Muscle of back (tissue), 11 donors: Measurements from ENCODE around the gene RARRES1. TPM values are rescaled to one million over a fixed set of nuclear protein-coding genes. Genes with fewer than 3 reads are reported as not detected.
A peak's percentile ranks its signal among the peaks of the same experiment; 100 is the strongest.
"Not testable (repeated sequence)": the region's sequence is repeated elsewhere in the genome, so short reads cannot be mapped to it uniquely, and the experiment has no call there.

ENCODE experiments used
- DNase-seq, 3 donors: peaks; one replicate each; pipeline versions ENCODE4 v3.0.0 to v3.0.0-alpha.2; 2013
- polyA plus RNA-seq, 10 donors: library from polyadenylated mRNA; unstranded; fragments of 120-200 nt; gene quantifications; one replicate each; pipeline ENCODE4 v1.2.1, GENCODE V29; 2013; ENCODE audit not compliant: insufficient read length in 10 of 10

Gene RARRES1
- polyA plus RNA-seq, 10 donors = 2.3 to 6.2 (median 3.4) TPM

DNA sequence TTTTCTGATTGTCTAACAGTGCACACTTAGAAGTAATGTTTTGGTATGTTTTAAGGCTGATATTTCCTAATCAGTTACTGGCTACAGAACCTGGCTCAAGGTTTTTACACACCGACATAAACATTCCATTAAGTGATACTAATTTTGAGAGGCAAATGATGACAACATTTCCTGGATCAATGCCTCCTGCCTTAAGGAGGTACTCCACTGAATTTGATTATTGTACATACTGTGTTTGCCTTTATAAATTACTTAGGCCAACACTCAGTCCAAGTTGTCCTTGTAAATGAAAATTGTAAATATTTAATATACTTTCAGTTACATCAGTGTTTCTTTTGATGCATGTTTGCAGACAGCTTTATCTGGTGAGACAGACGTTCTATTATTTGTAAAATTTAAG, 35.6 kb downstream of the RARRES1 start:
- no peak for DNase-seq

DNA sequence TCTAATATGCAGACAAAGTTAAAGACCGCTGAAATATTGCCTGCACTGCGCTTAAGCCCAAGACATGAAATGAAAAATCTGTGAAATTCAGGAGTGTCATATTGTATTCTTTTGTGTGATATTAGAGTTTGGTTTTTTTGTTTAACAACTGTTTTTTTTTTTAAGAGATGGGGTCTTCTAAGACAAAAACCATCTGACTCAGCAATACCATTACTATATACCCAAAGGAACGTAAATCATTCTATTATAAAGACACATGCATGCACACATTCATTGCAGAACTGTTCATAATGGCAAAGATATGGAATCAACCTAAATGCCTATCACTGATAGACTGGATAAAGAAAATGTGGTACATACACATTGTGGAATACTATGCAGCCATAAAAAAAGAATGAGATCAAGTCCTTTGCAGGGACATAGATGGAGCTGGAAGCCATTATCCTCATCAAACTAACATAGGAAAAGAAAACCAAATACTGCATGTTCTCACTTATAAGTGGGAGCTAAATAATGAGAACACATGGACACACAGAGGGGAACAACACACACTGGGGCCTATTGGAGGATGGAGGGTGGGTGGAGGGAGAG, 38.3 kb downstream of the RARRES1 start:
- DNase-seq = not testable (repeated sequence)

DNA sequence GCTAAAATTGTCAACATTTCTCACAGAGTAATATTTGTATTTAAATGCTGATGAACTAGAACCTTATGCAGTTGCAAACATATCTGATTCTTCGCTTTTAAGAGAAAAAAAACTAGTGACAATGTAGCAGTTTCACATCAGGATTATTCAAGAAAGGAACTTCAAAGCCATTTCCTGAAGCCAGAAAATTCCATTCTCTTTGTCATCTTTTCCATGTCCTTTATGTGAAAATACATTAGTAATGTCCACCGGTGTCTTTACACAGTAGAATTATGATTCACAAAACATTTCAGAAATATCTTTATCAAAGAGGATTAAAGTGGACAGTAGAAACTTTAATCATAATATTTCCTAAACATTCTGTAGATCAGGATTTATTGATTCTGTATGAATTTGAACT, 47.1 kb downstream of the RARRES1 start:
- DNase-seq = no peak

DNA sequence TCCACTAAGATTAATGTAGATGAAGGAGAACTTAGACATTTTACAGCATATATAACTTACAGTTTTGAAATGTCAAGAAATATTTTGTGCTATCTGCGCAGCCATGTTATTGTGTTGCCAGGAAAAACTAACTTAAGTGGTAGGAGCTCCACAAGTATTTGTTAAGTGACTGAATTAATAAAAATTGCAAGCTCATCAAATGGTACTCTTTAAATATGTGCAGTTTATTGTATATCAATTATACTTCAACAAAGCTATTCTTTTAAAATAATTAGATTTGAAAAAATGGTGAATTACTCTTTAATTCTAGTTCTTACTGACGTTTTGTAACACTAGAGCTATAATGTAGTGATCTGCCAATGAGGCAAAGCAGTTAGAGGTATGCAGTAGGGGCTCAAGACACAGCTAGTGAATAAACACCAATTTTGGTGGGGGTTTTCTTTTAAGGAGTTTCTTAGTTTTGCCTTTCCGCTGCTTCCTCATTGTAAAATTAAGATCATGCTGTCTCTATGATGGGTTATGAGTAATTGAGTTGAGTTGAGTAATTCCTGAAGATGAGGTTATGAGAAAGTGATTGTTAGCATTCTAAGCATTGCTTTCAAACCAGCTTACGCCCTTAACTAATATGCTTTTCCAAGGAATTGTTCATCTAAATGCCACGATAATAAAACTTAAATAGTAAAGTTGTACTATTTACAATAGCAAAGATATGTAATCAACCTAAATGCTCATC, 48.9 kb downstream of the RARRES1 start:
- DNase-seq = peak in 1 of 3 donors; percentile 20

DNA sequence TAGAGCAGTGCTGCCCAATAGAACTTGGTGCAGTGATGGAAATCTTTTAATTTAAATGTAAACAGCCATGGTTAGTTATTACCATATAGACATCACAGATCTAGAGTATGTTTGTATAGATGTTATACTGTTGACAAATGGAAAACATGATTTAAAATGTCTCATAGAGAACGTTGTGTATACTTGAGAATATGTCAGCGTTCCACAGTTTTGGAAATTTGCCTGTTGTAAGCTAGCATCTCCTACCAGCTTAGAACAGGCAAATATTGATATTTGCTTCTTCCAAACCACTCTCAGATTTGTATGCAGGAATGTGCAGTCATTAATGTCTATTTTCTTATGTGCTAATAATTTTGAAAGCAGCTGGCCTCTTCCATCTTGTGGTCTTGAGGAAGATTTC, 51.4 kb downstream of the RARRES1 start:
- DNase-seq = no peak

DNA sequence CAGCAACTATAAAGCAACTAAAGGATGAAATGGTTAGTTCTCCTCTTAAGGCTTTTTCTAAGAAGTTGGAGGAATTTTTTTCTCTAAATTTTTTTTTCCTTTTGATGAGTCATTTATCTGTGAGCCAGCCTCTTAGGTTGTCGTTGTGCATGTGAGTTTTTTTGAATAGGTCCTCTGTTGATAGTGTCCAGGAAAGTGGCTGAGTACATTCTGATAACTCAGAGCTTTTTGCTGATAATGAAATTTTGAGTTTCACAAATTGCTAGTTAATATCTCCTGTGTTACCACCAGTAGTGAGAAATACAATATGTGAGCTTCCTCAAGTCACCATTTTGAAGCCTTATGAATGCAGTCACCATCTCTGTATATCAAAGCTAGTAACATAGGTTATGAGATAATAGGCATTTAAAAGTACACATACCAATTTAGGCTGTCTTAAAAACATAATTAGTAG, 52.7 kb downstream of the RARRES1 start:
- DNase-seq = no peak

DNA sequence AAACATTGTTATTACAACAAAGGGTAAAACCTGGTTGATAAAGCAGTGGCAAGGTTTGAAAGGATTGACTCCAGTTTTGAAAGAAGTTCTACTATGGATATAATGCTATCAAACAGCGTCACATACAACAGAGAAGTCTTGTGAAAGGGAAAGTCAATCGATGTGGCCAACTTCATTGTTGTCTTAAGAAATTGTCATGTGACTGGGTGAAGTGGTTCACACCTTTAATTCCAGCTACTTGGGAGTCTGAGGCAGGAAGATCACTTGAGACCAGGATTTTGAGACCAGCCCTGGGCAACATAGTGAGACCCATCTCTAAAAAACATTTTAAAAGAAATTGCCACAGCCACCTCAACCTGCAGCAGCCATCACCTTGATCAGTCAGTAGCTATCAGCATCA, 53.6 kb downstream of the RARRES1 start:
- no peak for DNase-seq

DNA sequence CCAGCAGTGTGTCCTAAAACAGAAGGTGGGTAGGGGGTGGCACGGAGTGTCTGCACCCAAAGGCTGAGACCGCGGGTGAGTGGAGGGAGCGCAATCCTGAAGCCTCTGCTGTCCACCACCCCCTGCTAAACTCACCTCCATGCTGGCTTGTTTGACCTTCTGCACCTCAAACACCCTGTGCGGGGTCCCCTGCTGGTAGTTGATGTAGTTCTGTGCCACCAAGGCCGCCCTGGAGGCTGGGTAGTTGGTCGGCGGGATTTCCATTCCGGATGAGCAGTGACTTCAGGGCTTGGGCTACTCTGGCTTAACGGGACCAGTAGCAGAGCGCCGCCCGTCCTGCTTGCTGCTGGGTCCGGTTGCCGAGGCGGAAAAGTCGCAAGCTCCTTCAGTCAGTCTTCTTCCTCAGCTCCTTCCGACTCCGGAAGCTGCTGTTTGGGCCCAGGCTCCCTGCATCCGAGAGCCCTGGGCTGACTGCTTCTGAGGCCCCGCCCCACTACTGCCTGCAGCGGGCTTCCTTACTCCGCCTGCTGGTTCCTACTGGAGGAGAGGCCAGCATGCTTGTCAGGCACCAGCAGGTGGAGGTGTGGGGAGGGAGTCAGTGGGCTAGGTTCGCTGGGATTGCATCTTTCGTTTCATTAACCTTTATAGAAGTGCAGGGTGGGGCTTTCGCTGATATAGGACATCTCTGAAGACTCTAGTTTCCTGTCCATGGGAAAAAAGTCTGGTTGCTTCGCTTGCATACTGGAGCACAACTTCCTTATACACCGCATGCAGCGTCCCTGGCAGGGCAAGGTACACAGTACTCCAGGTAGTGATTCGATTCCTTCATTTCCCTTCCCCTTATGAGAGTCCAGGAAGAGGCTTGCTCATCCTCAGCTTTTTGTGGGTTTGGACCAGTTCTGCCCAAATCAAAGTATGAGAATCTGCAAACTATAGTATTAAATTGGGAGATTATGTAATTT, 59.8 kb downstream of the RARRES1 start, which contains the start of gene LXN:
Gene LXN, minus strand, starts transcription at position 434 of the 962 bp plus-strand sequence. Its CDS starts 170 bp downstream, at position 264.
- peak; percentile 77 to 92 (median 82) for DNase-seq

DNA sequence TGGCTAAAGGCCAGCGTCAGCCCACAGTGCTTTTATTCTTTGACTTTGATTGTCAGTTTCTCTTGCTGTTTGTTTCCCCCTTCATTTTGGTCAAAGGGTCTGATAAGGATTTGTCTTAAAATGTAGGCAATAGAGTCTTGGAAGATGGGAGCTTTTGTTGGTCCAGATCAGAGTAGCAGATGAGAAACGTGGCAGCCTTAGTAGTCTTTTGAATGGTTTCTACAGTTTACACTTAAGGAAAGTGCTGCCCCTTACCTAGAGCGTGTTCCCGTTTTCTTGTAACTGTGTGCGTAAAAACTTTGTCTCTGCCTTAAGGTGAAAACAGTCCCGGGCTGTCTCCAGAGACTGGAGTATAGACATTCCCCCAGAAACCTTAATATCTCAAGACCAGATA, 60.4 kb downstream of the RARRES1 start:
- DNase-seq = peak in 1 of 3 donors; percentile 11

DNA sequence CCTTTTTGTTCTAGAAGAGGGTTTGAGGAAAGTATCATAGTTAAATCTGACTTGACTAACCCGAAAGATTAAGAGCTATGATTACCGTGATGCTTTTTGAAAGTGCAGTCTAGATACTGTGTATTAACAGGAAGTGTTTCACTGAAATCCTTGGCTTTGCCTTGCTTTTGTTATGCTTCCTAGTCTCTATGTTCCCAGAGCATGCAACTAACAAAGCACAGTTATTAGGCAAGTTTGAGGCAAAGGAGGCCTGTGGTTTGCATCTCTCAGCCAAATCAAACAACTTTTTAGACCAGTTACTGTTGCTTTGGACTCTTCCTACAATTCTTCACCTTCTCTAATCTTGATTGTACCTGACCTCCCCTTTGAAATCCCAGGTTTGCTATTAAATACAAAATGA, 63.8 kb downstream of the RARRES1 start:
- DNase-seq = no peak

DNA sequence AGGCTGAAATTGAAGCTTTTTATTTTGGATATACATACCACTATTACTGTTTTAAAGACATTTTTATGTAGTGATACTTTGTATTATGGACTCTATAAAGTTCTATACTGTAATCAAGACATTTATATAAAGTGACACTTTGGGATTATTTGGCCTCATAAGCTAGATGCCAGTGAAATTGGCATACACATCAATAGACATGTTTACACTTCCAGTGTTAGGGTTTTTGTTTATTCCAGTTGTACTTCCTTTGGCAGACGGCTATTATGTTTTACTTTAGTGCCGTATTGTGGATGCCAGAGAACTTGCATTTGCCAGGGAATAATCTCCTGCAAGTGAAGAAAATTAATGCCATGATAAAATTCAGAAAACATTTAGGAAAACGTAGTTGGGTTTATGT, 65.8 kb downstream of the RARRES1 start:
- no peak for DNase-seq

DNA sequence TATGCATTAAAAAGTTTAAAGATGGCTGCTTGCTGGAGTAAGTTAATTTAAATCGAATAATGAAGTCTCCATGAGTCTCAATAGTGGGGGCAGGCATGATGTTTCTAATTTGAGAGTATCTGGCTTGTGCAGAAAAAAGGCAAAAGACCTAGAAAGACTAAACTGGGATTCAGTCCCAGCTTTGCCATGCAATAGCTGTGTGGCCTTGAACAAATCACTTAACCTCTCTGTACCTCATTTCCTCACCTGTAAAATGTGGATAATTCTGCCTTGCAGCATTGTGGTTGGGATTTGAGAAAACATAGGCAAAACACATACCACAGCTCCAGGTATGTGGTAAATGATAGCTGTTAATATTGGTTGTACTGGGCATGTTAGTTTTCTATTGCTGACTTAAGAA, 68.4 kb downstream of the RARRES1 start:
- no peak for DNase-seq

DNA sequence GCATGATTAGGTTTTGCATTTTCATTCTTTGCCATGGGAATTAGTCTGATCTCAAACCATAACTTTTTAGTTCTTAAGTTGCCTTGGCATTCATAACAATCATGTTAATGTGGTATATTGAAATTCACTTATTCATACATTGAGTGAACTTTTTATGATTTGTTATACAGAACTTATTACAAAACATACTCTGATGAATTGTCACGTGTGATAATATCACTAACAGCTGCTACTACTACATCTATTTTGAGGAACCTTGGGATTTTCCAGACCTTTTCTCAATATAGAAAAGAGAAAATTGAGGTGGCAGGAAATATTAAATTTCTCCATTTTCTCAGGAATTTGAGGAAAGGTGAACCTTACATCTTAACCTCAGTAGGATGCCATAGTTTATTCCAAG, 69.0 kb downstream of the RARRES1 start:
- no peak for DNase-seq

DNA sequence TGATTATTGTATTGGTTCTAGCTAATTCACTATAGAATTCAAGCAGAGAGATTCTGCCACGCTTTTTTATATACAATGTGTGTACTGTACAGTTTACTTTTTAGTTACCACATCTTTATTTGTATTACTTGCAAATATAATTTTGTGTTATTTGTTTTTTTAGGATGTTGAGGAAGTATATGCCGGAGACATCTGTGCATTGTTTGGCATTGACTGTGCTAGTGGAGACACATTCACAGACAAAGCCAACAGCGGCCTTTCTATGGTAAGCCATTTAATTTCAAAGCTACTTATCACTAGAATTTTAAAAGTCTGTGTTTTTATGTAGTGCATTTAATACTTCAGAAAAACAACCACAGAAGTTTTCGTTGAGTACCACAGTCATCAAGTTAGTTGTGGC, 71.5 kb downstream of the RARRES1 start:
- no peak for DNase-seq

DNA sequence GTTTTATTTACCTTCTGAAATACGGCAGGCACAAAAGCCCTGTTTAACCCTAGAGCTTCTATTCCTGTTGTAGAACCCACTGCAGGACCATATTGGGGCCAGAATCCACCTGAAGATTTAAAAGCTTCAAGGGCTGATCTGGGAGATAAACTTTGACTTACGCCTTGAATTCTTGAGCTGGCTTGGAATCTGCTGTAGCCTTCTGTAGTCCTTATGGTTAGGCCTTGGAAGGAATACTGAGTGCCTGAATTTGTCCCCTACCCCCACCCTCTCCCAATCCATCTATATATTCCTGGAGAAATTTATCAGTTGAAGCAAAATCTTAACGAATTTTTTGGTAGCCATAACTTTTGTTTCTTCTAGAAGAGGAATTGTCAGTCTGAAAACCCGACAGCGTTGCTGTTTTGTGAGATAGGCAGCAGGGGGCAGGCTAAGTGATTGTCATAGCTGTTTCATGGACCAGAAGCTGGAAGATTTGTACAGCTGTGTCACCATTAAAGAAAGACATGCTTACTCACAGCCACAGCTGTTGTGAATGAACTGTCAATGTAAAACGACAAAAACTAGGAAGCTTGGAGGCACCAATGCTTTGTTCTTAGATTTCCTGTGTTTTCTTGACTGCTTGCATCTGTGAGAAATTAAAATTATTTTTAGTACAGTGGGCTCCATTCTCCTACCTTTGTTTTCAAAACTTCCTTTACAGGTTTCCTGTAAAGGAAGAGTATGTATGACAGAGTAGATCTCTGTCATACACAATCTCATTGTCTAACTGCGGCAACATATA, 72.6 kb downstream of the RARRES1 start:
- DNase-seq = peak; percentile 46 to 65 (median 52)

DNA sequence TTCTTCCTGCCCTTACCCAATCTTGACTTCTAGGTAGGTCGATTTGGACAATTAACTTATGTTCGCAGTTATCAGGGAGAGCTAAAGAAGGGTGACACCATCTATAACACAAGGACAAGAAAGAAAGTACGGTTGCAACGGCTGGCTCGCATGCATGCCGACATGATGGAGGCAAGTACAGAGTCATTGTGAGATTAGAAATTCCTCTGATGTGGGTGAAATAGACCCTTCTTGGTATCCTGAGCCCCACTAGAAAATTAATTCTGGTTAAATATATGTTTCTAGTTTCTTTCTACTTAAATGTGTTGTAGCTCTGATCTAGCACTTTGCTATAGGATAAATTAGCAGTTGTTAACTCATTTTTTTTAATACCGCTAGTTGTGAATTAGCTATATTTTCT, 73.4 kb downstream of the RARRES1 start:
- no peak for DNase-seq

DNA sequence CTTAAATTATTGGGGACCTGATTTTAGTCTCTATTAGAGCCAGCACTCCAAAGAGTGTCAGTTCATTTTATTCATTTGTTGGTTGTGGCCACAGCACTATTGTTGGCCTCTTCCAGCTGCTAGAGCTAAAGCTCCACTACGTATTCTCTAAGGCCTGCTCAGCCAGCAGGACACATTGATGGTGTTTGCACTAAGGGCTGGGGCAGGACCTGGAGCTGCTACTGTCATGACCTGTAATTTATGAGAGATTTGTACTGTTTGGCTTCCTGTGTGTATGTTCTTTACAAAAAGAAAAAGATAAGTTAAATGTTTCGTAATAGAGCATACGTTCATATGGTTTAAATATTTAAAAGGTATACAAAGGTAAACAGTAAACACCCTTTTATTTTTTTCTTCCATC, 79.8 kb downstream of the RARRES1 start:
- DNase-seq = no peak

DNA sequence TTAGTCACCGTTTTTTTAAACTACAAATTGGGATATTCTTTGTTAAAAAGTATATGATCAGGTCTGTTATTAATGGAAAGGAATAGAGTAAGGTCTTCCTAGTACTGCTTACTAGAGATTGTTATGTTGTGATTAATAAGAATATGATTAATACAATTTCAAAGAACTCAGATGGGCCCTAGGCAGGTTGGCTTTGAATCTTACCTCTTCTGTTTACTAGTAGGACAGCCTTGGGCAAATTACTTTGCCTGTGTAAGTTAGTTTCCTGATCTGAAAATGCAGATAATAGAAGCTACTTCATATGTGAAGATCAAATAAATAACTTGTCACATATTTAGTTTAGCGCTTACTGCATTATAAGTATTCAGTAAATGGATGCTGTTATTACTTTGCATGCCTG, 81.1 kb downstream of the RARRES1 start:
- no peak for DNase-seq

DNA sequence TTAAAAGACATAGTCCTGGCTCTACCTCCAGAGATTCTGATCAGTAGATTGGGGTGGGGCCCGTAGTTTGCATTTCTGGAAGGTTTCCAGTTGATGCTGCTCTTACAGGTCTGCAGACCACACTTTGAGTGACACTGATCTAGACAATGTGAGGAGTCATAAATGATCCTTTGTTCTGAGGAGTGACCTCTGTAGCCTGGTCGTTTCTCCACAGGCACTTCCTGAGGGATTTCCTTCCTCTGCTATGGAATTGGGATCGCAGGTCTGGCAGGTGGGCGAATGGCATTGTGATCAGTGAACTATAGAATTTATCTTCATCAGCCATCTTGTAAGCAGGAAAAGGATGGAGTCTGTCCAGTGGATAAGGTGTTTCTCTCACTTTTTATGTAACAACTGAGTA, 82.5 kb downstream of the RARRES1 start:
- DNase-seq = no peak
